ENCODE results near the gene LZTS2. TPM values are rescaled to one million over a fixed set of nuclear protein-coding genes. Genes with fewer than 3 reads are reported as not detected.

Gene LZTS2
- total RNA-seq, 1 donor from 2014 or later, result 35.6 TPM

DNA sequence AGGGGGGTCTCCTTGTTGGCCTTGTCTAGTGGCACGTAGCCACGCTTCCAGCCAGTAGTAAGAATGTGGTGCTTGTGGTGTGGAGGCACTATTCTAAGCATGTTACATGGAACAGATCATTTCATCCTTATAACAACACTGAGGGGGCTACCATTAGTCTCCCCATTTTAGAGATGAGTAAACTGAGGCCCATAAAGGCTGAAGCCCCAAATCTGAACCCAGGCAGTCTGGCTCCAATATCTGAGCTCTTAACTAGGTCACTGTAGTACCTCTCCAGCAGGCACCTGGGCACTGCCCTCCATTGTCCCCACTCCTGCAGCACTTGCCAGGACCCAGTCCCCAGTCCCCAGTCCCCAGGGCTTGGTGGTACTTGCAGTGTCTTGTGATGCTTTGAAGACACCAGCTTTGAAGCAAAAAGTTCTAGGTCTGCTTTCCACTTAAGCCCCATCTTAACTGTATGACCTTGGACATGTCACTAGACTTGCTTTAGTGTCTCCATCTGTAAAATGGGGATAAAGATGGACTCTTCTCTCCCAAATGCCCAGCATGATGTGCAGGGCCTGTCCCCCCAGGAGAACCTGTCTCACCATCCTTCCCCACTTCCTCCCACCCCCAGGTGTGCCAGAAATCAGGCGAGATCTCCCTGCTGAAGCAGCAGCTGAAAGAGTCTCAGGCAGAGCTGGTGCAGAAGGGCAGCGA is 6.4 kb downstream of the LZTS2 start:
- Histone ChIP-seq H3K4me3 (no peak overlapping the region), H3K27me3 (ENCODE audit: low read depth) (no peaks in the 10 kb centered on the region), H3K36me3 (peaks cover 50% of the 10 kb centered on the region), H3K9me3 (replicated peaks) (no peaks in the 10 kb centered on the region), H3K4me1 (peaks cover 81% of the 10 kb centered on the region), H3K27ac (replicated peaks) (peak overlapping the region; percentile 76)
- intact Hi-C loops (cut with micrococcal nuclease), result no loop called here
- no peak for DNase-seq
- no peak for TF ChIP-seq CTCF (IDR thresholded peaks at IDR 0.05; ENCODE audit: borderline replicate concordance)

GRCh38 chr10:101006593-101007098 is 7.0 kb downstream of the LZTS2 start:
- Histone ChIP-seq H3K36me3 (peaks cover 50% of the 10 kb centered on the region), H3K27me3 (ENCODE audit: low read depth) (no peaks in the 10 kb centered on the region), H3K4me3 (no peak overlapping the region), H3K4me1 (peaks cover 77% of the 10 kb centered on the region), H3K27ac (replicated peaks) (peak overlapping the region; percentile 76), H3K9me3 (replicated peaks) (no peaks in the 10 kb centered on the region)
- TF ChIP-seq CTCF (IDR thresholded peaks at IDR 0.05; ENCODE audit: borderline replicate concordance), result no peak
- intact Hi-C loops (cut with micrococcal nuclease), result no loop called here
- DNase-seq, result no peak

DNA sequence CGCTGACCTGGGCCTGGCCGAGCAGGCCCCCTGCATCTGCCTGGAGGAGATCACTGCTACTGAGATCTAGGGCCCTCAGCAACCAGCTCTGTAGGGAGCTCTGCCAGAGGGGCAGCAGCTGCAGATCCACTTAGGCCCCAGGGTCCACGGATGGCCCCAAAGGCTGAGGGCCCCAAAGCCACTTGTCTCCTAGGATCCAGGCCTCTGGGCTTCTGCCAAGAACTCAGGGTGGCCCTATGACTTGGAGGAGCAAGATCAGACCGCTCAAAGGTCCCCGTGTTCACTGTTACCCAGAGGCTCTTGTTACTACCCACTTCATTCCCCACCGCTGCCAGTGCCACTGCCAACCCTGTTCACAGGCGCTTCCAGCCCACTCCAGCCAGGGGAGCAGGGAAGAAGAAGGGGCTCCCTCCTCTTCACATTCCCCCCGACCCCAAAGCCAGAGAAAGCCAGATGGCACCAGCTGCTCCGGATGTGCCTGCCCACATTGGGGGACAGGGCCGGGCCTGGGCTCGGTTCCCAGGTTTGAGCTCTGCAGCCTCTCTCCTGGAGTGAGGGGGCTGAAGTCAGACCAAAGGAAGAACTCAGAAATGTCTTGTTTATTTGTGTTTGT is 7.6 kb downstream of the LZTS2 start:
- H3K9me3 ChIP-seq (replicated peaks), result no peaks in the 10 kb centered on the region
- no peak for DNase-seq
- peak overlapping the region; percentile 76 for H3K27ac ChIP-seq (replicated peaks)
- no peak overlapping the region for H3K4me3 ChIP-seq
- TF ChIP-seq CTCF (IDR thresholded peaks at IDR 0.05; ENCODE audit: borderline replicate concordance), result no peak
- peaks cover 77% of the 10 kb centered on the region for H3K4me1 ChIP-seq
- peaks cover 50% of the 10 kb centered on the region for H3K36me3 ChIP-seq
- no peaks in the 10 kb centered on the region for H3K27me3 ChIP-seq (ENCODE audit: low read depth)
- intact Hi-C loops (cut with micrococcal nuclease), result no loop called here

DNA sequence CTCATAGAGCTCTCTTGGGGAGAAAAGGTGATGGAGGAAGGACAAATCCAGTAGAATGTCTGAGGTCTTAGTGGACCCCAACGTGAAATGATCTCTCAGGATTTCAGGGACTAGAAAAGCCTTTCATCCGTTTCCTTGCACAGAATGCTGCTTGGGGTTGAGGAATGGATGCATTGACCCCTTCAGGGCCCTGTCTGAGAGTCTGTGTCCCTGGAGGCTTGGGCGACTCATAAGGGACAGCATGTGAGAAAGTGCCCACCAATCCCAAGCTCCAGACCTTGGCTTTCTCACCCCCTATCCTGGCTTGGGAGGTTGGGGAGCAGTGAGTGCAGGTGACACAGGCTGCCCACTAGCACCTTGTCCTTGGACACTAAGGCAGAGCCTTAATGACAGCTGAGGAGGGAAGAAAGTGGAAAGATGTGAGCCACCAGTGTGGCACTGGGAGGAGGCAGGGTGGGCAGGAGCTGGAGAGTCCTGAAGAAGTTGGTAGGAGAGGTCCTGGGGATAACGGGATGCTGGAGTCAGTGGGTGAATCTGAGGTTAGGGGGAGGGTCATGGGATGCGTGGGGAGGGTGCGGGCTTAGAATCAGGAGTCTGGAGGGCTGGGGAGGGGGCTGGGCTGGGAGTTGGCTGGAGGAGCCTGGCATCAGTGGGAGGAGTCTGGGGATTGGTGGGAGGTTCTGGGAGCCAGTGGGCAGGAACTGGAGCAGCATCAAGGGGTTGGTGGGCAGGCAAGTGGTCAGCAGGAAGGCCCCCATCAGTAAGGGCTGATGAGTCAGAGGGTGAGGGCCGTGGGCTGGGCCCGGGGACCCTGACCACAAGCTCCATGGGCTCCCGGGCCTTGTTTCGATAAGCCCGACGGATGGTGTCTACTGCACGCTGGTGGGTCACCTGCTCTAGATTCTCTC is 8.6 kb downstream of the LZTS2 start:
- Histone ChIP-seq H3K36me3 (peaks cover 42% of the 10 kb centered on the region), H3K4me3 (no peak overlapping the region), H3K9me3 (replicated peaks) (no peaks in the 10 kb centered on the region), H3K27ac (replicated peaks) (peak overlapping the region; percentile 76), H3K4me1 (peaks cover 77% of the 10 kb centered on the region), H3K27me3 (ENCODE audit: low read depth) (no peaks in the 10 kb centered on the region)
- DNase-seq, result no peak
- intact Hi-C loops (cut with micrococcal nuclease), result no loop called here
- TF ChIP-seq CTCF (IDR thresholded peaks at IDR 0.05; ENCODE audit: borderline replicate concordance), result no peak

GRCh38 chr10:101008823-101009423 is 9.3 kb downstream of the LZTS2 start:
- no peak overlapping the region for H3K4me3 ChIP-seq
- peaks cover 35% of the 10 kb centered on the region for H3K36me3 ChIP-seq
- no peaks in the 10 kb centered on the region for H3K27me3 ChIP-seq (ENCODE audit: low read depth)
- intact Hi-C loops (cut with micrococcal nuclease), result no loop called here
- no peaks in the 10 kb centered on the region for H3K9me3 ChIP-seq (replicated peaks)
- peaks cover 76% of the 10 kb centered on the region for H3K4me1 ChIP-seq
- no peak for TF ChIP-seq CTCF (IDR thresholded peaks at IDR 0.05; ENCODE audit: borderline replicate concordance)
- no peak for DNase-seq
- H3K27ac ChIP-seq (replicated peaks), result peak overlapping the region; percentile 76

Data from left ventricle myocardium inferior (tissue), 1 donor.